Pulmonary artery endothelial cell (primary cell): ENCODE results near the gene CLCNKA. TPM values are rescaled to one million over a fixed set of nuclear protein-coding genes. Genes with fewer than 3 reads are reported as not detected.
"Not testable (repeated sequence)": the region's sequence is repeated elsewhere in the genome, so short reads cannot be mapped to it uniquely, and the experiment has no call there.

Source experiments
- DNase-seq: peaks from one replicate; pipeline ENCODE4 v3.0.0-alpha.2; 2011; ENCODE audit warnings: low read depth, low spot score
- total RNA-seq: library from RNA; depleted of rRNA; stranded (reverse); fragments of >200 nt; gene quantifications from 2 replicates; pipeline ENCODE4 v1.2.3, GENCODE V29; 2014

Gene CLCNKA
- total RNA-seq, 1 donor from 2014 or later: not detected

GRCh38 chr1:15997637-15998280, 24.1 kb upstream of the CLCNKA start:
- DNase-seq: no peak

DNA sequence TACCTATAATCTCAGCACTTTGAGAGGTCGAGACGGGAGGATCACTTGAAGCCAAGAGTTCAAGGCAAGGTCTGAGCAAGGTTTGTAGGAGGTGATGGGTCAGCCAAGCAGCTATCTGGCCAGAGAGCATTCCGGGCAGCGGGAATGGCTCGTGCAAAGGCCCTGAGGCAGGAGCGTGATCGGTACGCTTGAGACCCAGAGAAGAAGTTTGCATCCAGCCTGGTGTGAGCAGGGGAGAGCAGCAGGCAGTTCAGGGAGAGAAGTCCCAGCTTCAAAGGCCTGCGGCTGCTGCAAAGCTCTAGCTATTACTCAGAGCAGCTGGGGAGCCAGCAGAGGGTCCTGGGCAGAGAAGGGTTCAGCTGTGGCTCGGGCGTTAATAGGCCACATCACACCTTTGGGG, 22.9 kb upstream of the CLCNKA start:
- DNase-seq: no peak

DNA sequence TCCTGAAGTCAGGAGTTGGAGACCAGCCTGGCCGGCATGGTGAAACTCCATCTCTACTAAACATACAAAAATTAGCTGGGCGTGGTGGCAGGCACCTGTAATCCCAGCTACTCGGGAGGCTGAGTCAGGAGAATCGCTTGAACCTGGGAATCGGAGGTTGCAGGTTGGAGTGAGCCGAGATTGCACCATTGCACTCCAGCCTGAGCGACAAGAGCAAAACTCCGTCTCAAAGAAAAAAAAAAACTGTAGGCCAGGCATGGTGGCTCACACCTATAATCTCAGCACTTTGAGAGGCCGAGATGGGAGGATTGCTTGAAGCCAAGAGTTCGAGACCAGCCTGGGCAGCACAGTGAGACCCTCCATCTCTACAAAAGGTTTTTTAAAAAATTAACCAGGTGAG, 20.6 kb upstream of the CLCNKA start:
- not testable (repeated sequence) for DNase-seq

DNA sequence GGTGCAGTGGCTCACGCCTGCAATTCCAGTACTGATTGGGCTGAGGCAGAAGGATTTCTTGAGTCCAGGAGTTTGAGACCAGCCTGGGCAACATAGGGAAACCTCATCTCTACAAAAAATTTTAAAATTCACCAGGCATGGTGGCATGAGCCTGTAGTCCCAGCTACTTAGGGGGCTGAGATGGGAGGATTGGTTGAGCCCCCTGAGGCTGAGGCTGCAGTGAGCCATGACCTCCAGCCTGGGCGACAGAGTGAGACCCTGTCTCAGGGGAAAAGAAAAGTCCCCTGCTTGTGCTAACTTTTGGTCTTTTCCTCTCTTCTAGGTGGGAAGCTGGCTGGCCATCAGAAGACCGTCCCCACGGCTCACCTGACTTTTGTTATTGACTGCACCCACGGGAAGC, 16.2 kb upstream of the CLCNKA start:
- DNase-seq: no peak

DNA sequence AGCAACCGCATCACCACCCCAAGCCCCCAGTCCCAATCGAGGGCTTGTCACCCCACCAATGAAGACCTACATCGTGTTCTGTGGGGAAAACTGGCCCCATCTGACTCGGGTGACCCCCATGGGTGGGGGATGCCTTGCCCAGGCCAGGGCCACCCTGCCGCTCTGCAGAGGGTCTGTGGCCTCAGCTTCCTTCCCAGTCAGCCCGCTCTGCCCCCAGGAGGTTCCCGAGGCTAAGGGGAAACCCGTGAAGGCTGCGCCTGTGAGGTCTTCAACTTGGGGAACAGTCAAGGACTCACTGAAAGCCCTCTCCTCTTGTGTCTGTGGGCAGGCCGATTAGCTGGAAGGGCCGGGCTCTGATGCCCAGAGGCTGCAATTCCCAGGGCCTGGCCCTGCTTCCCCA, 15.8 kb upstream of the CLCNKA start:
- no peak for DNase-seq

- DNase-seq: no peak
Observed at GRCh38 chr1:16006552-16007485, 15.0 kb upstream of the CLCNKA start.

DNA sequence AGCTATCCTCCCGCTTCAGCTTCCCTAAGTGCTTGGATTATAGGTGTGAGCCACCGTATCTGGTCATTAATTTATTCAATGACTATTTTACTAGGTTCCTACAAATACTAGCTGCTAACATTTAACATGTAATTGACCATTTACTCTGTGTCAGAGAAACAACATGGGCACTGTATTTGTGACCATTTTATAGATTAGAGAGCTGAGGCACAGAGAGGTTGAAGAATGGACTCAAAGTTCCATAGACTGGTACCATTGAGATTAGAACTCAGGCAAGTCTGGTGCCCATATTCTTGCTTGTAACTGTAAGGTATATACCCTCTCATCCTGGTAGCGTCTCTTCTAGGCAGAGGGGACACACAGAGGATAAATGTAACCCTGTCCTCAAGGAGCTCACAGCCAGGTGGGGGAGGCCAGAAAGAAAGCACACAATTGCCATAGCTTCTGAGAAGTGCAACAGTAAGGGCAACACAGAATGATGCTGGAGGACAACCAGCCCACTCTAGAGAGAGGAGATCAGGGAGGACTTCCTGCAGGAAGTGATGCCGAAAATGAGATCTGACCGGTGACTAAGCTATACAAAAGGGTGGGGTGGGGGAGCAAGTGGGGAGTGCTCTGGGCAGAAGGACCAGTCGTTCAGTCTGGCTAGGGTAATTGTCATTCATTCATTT, 14.0 kb upstream of the CLCNKA start:
- DNase-seq: no peak

DNA sequence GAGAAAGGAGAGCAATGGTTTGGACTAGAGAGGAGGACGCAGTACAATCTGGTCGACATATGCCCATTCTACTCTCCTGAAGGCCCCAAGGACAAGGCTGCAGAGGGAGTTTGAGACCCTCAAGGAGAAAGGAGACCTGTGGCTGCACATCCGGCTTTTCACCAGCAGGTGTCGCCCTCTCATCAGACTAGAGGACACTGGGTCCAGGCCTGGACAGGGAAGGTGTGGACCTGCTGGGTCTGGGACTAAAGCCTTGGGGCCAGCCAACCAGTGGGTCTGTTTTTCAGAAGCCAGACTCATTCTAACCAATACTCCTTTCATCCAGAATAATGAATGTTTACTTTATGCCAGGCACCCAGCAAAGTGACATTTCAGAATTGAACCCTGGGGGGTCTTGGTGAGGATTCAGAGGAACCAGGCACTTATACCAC, 12.8 kb upstream of the CLCNKA start:
- peak; percentile 26 for DNase-seq

GRCh38 chr1:16009678-16010077, 12.2 kb upstream of the CLCNKA start:
- no peak for DNase-seq

- no peak for DNase-seq
Observed at GRCh38 chr1:16010837-16011236, 11.0 kb upstream of the CLCNKA start.

- no peak for DNase-seq
Observed at GRCh38 chr1:16011936-16012589, 9.8 kb upstream of the CLCNKA start.

GRCh38 chr1:16012590-16013219, 9.1 kb upstream of the CLCNKA start:
- DNase-seq: no peak

DNA sequence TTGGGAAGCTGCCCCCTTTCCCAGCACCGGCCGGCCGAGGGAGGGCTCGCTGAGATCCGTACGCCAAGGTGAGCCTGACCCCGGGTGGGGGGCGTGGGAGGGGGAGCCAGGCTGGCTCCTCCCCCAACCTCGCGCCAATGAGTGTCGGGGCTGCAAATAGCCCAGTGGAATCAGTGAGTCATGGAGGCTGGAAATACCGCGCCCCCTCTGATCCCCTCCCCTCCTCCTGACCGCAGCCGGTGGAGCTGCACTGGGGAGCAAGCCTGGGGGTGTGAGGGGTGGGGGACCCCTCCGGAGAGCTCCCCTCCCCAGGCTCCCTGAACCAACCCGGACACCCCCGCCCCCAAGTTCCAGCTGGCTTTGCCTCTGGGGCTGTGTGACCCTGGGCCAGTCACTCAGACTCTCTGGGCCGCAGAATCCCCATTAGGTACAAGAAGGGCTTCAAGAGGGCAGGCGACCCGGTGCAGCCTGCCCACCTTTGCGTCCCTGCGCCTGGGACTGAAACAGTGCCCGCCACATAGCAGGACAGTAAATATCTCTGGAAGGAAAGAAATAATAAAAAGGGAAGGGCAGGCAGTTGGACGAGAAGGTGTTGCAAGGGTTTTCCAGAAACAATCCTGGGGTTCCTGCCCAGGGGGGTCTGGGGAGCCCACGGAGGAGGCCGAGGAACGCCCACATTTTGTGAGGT, 8.5 kb upstream of the CLCNKA start:
- DNase-seq: no peak

GRCh38 chr1:16013908-16014258, 8.0 kb upstream of the CLCNKA start:
- no peak for DNase-seq

- DNase-seq: no peak
Observed at GRCh38 chr1:16014509-16015482, 7.0 kb upstream of the CLCNKA start.

- DNase-seq: no peak
Observed at GRCh38 chr1:16015491-16015890, 6.3 kb upstream of the CLCNKA start.

DNA sequence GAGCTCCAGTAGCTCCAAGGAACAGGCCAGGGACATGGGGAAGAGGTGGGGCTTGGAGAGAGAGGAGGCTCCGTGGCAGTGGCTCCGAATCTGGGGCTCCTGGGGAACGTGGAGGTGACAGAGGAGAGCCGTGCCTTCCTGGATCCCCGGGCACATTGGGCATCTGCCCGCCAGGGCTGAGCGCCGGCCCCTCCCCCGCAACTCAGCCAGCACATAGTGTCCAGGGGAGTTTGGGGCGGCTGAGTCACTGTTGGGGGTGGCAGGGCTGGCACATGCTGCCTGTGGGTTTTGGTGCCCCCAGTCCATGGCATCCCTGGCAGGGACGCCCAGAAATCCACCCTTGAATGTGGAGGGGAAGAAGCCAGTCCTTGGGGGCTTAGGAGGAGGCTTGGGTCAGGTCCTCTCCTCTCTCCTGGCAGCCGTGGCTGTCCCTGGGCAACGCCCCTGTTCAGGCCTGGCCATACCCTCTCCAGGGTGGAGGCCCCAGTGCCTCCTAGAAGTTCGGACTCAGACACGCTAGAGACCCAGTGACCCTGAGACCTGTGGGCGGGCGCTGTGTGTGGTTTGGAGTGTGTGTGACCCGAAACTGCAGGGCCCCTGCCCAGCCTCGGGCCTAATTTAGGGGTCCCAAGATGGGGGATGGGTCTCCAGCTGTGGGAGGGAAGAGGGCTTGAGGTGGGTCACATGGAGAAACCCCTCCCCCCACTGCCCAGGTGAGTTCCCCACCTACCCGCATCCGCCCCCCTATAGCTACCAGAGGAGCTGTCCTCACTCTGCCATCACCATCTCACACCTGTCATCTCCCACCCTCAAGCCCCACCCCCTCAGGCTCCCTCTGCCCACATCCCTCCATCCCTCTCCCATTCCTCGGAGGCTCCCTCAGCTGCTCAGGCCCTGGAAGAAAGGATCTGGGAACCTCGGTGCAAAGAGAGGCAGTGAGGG, 5.6 kb upstream of the CLCNKA start:
- DNase-seq: no peak

GRCh38 chr1:16017076-16017460, 4.8 kb upstream of the CLCNKA start:
- DNase-seq: no peak
